HG03196 (cell line): ENCODE results near the gene MEI1.

Experiments
- ATAC-seq: cut with Tn5 transposase; IDR thresholded peaks from one replicate; pipeline ENCODE4 v1.9.1; 2021; ENCODE audit not compliant: unreplicated experiment

The MEI1 gene

GRCh38 chr22:41836551-41836950, 137.2 kb downstream of the MEI1 start:
- ATAC-seq: no peak

DNA sequence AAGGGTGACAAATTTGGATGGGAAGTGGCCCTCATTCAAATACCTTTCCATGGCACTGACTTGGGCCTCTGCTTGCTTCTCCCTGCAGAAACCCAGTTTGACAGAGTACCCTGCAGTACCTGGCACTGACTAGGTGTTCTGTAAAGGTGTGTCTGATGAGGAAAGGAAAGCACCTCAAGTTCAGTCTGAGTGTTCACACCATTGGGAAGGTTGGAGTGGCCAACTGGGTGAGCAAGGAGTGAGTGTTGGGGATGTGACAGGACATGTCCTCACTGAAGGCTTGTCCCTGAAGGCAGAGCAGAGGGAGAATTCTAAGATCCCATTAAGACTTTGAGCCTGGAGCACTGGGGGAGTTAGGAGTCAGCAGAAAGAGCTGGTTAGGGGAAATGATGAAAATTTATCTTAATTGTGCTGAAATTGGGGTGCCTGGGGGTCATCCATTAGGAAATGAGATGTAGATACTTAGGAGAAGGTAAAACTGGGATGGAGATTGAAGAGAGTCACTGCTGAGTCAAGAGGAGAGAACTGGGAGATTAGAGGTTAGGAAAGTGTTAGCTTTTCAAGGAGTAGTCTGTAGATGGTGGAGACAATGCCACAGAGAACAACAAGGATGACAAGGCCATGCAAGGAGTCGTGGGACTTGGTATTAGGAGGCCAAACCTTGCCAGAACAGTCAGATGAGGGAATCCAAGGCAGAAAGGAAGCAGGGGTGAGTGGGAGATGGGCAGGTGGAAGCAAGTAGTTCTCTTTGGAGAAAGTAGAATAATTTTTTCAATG, 139.7 kb downstream of the MEI1 start:
- ATAC-seq: no peak

DNA sequence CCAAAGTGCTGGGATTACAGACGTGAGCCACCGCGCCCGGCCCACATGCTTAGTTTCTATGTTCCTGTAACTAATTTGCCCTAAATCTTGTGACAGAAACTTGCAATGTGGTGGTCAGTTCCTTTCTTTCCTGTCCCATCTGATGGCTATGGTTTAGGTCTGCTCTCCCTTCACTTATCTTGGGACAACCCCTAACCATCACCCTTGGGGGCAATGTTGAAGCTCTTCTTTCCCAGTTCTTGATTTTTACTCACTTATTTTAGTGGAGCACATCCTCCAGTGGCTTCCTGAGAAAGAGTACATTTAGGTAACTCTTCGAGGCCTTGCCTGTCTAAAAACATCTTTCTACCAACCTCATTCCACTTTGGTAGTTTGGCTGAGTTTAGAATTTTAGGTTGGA, 140.9 kb downstream of the MEI1 start:
- no peak for ATAC-seq

- no peak for ATAC-seq
Observed at GRCh38 chr22:41841085-41841712, 141.9 kb downstream of the MEI1 start.

GRCh38 chr22:41842996-41843970, 144.0 kb downstream of the MEI1 start:
- no peak for ATAC-seq

- no peak for ATAC-seq
Observed at GRCh38 chr22:41844036-41844435, 144.7 kb downstream of the MEI1 start.

GRCh38 chr22:41844513-41844912, 145.2 kb downstream of the MEI1 start:
- no peak for ATAC-seq

DNA sequence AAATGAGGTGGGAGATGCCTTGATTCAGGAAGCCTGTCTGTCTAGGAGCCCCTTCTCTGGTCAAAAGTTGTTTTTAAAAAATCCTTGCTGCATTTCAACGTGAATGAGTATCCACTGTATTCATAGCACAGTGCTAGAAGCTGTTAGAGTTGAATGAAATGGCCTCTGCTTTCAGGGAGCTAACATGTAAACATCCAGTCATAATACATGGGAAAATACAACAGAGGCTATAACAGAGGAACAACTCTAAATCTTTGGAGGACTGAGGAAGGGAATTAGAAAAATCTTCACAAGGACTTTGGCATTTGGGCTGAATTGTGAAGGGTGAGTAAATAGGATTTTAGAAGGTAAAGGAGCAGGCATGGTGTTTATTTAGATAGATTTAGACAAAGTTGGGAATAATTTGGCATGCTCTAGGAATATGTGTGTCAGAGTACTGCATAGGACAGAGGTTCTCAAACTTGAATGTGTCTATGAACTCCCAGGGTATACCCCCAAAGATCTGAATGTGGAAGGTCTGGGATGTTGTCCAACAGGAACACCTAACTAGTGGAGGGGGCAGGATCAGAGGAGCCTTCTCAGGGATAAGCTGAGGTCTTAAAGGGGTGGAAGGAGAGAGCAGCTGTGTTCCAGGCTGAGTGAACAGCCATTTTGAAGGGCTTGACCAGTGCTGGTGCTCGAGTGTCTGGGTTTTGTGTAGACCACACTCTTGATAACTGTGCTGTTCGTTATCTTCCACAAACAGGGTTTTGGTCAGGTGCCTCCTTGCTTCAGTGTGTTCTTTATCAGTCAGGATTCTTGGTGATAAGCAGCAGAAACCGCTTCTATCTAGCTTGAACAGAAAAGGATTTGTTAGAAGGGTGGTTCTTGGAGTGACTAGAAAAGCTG, 146.3 kb downstream of the MEI1 start:
- ATAC-seq: no peak

DNA sequence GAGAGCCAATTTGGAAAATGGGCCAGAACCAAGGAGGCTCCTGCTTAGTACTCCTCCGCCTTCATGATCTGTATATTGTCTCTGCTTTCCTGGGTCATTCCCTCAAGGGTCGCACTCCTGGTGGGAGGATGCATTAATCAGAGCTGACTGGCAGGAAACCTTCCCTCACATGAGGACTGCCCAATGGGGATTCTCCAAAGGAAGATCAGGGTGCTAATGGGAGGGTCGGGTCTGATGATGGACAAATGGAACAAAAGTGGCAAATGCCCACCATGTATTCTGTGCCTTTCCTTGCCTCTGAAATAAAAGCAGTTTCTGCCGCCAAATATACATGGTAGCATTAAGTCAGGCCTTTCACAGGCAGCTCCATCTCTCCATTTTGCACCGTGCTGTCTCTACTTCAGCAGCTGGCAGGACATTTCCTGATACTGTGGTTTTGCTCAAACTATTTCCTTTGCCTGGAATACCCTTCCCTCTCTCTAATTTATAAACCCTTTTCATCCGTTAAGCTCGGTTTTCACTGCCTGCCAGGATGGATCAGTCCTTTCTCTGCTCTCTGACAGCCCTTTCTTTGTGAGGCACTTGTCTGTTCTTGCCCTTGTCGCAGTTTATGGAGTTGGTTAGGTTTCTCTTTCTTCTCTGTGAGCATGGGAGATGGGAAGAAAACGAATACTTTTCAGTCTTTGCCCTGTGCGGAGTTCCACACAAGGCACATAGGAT, 147.1 kb downstream of the MEI1 start:
- no peak for ATAC-seq

DNA sequence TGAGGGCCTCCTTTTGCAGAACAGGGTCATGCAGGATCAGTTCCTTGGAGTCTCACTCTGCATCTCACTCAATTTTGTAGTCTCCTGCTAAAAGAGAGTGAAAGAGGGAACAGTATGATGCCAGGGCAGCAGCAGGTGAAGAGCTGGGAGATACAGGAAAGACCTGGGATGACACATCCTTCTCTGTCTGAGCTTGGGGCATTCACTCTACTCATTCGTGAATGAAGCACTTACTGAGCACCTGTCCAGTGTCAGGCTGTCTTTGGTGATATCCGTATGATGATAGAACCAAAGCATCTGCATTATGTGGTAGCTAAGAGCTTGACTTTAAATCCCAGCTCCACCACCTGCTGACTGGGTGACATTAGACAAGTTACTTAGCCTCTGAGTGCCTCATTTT, 148.0 kb downstream of the MEI1 start:
- ATAC-seq: no peak

DNA sequence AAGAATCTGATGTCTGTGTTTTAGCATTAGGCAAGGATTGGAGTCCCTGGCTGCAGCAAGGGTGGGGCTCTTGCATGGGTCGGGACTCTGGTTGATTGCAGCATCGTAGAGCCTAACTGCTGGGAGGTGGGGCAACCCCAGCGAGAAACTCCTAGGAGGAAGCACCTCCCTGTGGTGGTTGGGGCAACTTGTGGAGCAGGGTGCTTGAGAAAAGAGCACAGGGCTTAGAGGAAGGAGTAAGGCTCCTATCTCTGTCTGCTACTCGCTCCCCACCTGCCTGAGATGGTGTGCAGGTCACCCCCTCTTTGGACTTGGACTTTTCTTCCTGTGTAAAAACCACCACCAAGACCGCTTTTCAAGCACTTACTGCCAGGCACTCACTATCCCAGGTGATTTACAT, 149.2 kb downstream of the MEI1 start:
- no peak for ATAC-seq
